NCI-H1694 (cell line): ENCODE data around the gene TIGAR.

Experiments
- DNase-seq: peaks from one replicate; lab custom pipeline; 2025; lab: John Stamatoyannopoulos, UW

TIGAR gene

GRCh38 chr12:4379405-4379804 is 58.4 kb downstream of the TIGAR start, which contains the start of gene FGF23:
Gene FGF23, minus strand, starts transcription at chr12:4379712. Its CDS starts 130 bp downstream, at chr12:4379582.
- no peak for DNase-seq

- no peak for DNase-seq
Measured at GRCh38 chr12:4380332-4380731, 59.3 kb downstream of the TIGAR start.

DNA sequence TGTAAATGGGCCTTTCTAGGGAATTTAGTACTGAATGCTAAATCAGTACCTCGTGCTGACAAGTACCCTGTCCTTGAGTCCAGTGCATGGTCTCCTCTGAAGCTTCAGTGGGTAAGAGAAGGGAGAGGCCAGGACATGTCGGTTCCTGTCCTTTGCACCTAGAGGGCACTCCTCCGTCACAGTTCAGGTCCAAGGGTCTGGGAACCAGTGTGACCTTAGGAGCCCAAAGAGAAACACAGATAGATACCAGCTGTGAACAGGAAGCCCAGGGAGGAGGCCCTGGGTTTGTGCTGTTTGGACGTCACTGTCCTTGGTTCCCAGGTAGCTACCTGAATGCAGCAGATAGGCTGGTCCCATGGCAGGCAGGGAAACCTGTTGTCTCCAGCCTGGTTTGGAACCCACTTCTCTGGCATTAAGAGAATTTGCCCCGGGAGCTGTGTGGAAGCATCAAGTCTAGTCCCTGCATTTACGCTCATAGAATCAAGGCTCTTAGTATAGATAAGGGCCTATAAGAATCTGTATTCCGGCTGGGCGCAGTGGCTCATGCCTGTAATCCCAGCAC is 62.4 kb downstream of the TIGAR start:
- DNase-seq: no peak

DNA sequence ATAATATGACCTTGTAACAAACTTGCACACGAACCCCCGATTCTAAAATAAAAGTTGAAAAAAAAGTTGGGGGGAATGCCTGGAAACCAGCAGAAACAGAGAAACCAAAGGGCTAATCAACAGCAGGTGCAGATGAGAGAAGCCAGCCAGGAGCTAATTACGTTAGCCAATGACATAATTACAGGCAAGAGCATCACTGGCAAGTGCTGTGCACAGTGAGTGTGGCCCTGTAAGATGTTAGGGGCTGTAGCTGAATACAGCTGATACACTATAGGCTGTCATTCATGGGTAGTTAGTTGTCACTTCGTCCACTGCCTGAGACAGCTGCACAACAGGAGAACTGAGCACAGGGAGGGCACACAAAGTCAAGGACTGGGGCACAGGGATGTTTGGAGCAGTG is 65.8 kb downstream of the TIGAR start:
- DNase-seq: no peak

GRCh38 chr12:4387607-4388006 is 66.6 kb downstream of the TIGAR start:
- no peak for DNase-seq

DNA sequence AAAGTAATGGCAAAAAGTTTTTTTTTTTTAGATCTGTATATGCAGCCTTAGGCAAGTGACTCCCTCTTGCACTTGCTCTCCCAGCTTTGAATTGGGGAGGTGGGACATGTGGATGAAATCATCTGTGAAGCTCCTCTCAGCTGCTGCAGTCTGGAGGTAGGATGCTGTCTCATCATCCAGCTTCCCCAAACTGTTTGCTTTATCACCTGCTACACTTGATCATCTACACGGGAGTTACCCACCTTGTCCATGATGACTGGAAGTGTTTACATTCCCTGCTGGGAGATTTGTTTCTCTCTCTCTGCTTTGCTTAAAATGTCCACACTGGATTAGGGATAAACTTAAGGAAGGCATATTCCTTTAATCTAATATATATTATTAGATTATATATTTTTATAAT is 67.0 kb downstream of the TIGAR start:
- no peak for DNase-seq

- DNase-seq: no peak
Measured at GRCh38 chr12:4388662-4389061, 67.6 kb downstream of the TIGAR start.

- no peak for DNase-seq
Measured at GRCh38 chr12:4392223-4392742, 71.3 kb downstream of the TIGAR start.

- DNase-seq: no peak
Measured at GRCh38 chr12:4393211-4393610, 72.2 kb downstream of the TIGAR start.

DNA sequence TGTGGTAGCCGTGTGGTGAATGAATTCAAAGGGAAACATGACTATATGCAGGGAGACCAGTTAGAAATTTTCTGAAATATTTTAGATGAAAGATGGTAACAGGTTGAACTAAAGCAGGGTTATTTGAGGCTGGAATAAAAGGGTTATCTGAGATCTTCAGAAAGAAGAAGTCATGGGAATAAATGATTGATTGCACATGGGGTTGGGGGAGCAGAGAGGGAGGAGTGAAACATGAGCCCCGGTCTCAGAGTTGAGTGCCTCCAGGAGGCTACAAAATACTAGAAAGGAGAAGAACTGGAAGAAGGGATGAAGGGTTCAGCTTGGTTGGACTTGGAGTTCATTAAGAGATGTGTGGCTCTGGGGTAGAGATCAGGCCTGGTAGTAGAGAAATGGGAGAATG is 74.8 kb downstream of the TIGAR start:
- DNase-seq: no peak

DNA sequence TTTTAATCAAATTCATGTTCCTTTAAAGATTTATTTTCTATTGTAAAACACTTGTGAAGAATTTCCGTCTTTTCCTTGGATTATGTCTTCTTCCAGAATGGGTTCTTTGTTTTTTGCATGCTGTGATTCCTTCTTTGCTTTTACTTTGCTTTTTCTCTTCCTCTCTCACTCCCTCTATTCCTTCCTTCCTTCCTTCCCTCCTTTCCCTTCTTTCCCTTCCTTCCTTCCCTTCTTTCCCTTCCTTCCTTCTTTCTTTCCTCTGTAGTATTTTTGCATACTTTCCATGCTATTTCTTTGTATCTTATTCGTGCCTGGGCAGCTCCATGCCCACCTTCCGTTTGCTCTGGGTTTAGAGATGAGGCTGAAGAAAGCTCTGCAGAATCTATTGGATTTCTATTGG is 80.1 kb downstream of the TIGAR start:
- no peak for DNase-seq

DNA sequence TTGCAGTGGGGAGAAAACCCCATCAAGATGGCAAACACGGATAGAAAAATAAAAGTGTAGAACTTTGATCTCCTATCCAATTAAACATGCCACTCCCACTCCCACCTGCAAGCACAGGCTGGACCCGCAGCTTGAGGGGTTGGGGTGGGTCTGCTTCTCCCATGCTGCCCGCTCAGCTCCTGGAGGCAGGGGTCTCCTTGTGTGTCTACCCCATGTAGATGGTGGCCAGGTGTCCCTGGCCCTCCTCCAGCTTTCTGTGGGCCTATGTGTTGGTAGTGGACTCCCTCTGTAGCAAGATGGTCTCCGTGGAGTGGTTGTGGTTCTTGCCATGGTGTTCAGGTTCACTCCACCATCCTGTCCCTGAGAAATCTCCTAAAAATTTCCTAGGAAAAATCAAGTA is 82.0 kb downstream of the TIGAR start:
- DNase-seq: no peak
